ENCODE measurements around the gene CABP2.

The CABP2 gene

DNA sequence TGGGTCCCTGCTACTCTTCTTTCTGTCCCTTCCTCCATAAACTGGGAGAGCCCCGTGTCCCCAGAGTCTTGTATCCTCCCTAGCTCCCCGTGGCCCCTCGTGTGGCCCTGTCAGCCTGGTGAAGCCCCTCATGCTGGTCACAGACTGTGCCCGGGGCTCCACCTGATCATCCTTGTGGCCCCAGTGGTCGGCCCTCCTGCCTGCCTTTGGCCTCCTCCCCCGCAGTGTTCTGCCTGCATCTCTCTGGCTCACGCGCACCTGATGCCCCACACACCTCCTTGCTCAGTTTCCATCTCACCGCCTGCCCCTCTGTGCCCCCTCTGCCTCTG, 1.2 kb upstream of the CABP2 start:
- no peak for TF ChIP-seq CTCF (IDR thresholded peaks at IDR 0.05; ENCODE audit: low read depth, low read length, missing control alignments)
- DNase-seq (ENCODE audit: low read depth): no peak
- no peak overlapping the region for H3K4me3 ChIP-seq (ENCODE audit: low read depth, low read length)

GRCh38 chr11:67523556-67524479, 572 bp upstream of the CABP2 start:
- TF ChIP-seq CTCF (IDR thresholded peaks at IDR 0.05; ENCODE audit: low read depth, low read length, missing control alignments): no peak
- DNase-seq (ENCODE audit: low read depth): no peak
- H3K4me3 ChIP-seq (ENCODE audit: low read depth, low read length): no peak overlapping the region

DNA sequence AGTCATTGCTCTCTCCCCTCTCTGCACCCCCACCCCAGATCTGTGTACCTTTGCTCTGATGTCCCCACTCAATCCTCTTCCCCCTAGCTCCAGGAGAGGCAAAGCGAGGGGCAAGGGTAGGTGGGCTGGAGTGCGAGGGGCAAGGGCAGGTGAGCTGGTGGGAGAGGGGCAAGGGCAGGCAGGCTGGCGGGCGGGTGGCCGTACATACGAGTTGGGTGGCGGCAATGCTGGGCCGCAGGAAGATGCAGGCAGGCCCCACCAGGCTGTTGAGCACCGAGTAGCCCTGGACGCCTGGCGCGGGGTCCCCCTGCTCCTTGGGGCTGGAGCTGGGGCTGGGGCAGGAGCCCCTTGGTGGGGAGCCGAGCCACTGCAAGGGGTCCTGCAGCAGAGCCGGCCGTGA, 908 bp downstream of the CABP2 start:
- no peak for DNase-seq (ENCODE audit: low read depth)
- no peak overlapping the region for H3K4me3 ChIP-seq (ENCODE audit: low read depth, low read length)
- TF ChIP-seq CTCF (IDR thresholded peaks at IDR 0.05; ENCODE audit: low read depth, low read length, missing control alignments): no peak

GRCh38 chr11:67521924-67522323, 1.3 kb downstream of the CABP2 start:
- DNase-seq (ENCODE audit: low read depth): no peak
- no peak overlapping the region for H3K4me3 ChIP-seq (ENCODE audit: low read depth, low read length)
- no peak for TF ChIP-seq CTCF (IDR thresholded peaks at IDR 0.05; ENCODE audit: low read depth, low read length, missing control alignments)

DNA sequence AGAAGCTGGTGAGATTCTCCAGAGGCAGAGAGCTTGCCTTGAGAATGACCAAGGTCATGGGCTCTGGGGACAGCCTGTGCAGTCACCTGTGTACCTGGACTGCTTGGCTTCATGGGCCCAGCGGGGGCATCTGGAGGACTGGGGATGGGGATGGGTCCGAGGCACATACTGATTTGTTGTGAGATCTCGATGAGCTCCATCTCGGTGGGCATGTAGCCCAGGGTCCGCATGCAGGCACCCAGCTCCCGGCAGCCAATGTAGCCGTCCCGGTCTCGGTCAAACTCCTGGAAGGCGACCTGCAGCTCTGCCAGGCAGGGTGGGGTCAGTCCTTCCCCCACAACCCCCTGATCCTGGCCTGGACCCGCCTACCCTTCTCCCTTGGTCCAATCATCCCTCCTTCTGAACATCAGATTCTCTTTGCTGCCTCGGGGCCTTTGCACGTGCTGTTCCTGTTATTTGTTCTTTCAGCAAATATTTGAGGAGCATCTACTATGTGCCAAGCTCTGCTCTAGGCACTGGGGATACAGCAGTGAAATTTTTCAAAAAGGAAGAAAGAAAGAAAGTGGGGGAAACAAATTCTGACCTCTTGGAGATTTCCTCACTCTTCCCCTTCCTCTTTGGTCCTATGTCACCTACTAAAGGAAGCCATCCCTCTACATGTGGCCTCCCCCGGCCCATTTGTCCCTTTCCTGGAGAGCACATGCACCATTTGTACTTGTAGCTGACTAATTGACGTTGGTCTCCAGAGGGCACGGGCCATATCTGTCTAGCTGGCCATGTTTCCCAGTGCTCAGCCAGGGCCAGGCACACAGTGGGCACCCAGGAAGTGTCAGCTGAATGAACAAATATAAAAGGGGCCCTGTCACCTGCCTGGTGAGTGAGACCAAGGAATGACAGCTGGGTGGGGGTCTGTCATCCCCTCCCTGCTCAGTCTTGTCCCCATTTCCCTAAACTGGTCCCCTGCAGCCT, 2.1 kb downstream of the CABP2 start:
- H3K4me3 ChIP-seq (ENCODE audit: low read depth, low read length): no peak overlapping the region
- no peak for TF ChIP-seq CTCF (IDR thresholded peaks at IDR 0.05; ENCODE audit: low read depth, low read length, missing control alignments)
- DNase-seq (ENCODE audit: low read depth): no peak

- H3K4me3 ChIP-seq (ENCODE audit: low read depth, low read length): no peak overlapping the region
- no peak for TF ChIP-seq CTCF (IDR thresholded peaks at IDR 0.05; ENCODE audit: low read depth, low read length, missing control alignments)
- no peak for DNase-seq (ENCODE audit: low read depth)
Measured at GRCh38 chr11:67519726-67520125, 3.5 kb downstream of the CABP2 start.

Measured in GM12864 (cell line).